Measurements from ENCODE around the gene KDM1B.

The KDM1B gene

GRCh38 chr6:18264219-18264922, 109.1 kb downstream of the KDM1B start, which contains the start of gene DEK (continued):
- TF ChIP-seq ZNF362 (tag by site-specific recombination; IDR thresholded peaks at IDR 0.05) (no peak), ZNF76 (tag by site-specific recombination; IDR thresholded peaks at IDR 0.05; ENCODE audit: borderline replicate concordance, low read depth) (no peak), ZNF248 (tag by site-specific recombination; IDR thresholded peaks at IDR 0.05) (no peak), ZNF280D (tag by site-specific recombination; IDR thresholded peaks at IDR 0.05) (no peak), ZNF664 (tag by site-specific recombination; IDR thresholded peaks at IDR 0.05) (no peak), ZNF211 (tag by site-specific recombination; IDR thresholded peaks at IDR 0.05; ENCODE audit: low read depth) (no peak), AEBP2 (tag by site-specific recombination; IDR thresholded peaks at IDR 0.05; ENCODE audit: borderline replicate concordance) (no peak), ZNF404 (tag by site-specific recombination; IDR thresholded peaks at IDR 0.05) (no peak), ZNF239 (tag by site-specific recombination; IDR thresholded peaks at IDR 0.05) (no peak), ZNF610 (tag by site-specific recombination; IDR thresholded peaks at IDR 0.05; ENCODE audit: borderline replicate concordance) (no peak), ZNF654 (tag by site-specific recombination; IDR thresholded peaks at IDR 0.05; ENCODE audit: low read depth) (peak; percentile 17; the same call in 1 of the 2 replicates), ZNF449 (tag by site-specific recombination; IDR thresholded peaks at IDR 0.05) (no peak), OSR2 (tag by site-specific recombination; IDR thresholded peaks at IDR 0.05) (no peak), ZNF785 (tag by site-specific recombination; IDR thresholded peaks at IDR 0.05) (0 out of 2 replicates have a peak, but pooled peaks have one; percentile 42), HOXA7 (CRISPR knock-in tag; IDR thresholded peaks at IDR 0.05; ENCODE audit: borderline replicate concordance) (no peak), ZNF692 (tag by site-specific recombination; IDR thresholded peaks at IDR 0.05) (peak; percentile 32; the same call in 1 of the 2 replicates), FEZF1 (tag by site-specific recombination; IDR thresholded peaks at IDR 0.05) (no peak; the same call in 1 of the 2 replicates), ZNF529 (tag by site-specific recombination; IDR thresholded peaks at IDR 0.05; ENCODE audit: insufficient replicate concordance) (no peak), BCL6B (tag by site-specific recombination; IDR thresholded peaks at IDR 0.05) (no peak), ZNF354C (tag by site-specific recombination; IDR thresholded peaks at IDR 0.05; ENCODE audit: borderline replicate concordance, low read depth) (no peak), ZNF558 (tag by site-specific recombination; IDR thresholded peaks at IDR 0.05) (no peak), ZNF223 (tag by site-specific recombination; IDR thresholded peaks at IDR 0.05) (no peak), ZNF157 (tag by site-specific recombination; IDR thresholded peaks at IDR 0.05) (no peak), ZNF521 (tag by site-specific recombination; IDR thresholded peaks at IDR 0.05) (no peak), ZBTB10 (tag by site-specific recombination; IDR thresholded peaks at IDR 0.05) (no peak)
